ENCODE measurements around the gene RBMS2.
"Not testable (repeated sequence)": the region's sequence is repeated elsewhere in the genome, so short reads cannot be mapped to it uniquely, and the experiment has no call there.

The RBMS2 gene

DNA sequence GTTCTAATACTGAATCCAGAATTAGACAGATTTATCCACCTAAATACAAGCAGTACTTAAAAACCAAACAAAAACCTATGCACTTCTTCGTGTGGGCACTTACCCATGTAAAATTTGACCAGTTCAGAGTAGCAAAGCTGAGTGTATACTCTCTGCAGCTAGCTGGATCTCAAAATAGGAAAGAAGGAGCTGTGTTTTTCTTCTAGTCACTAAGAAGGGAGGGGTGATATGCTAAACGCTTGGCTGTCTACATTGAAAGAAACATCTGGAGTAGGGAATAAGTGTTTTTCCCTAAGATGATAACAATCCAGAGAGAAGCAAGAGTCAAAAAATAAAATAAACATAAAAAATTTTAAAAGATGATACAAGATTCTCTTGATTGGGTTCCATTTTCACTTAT lies 20.0 kb downstream of the RBMS2 start:
- no peaks in the 10 kb centered on the region for H3K9me3 Mint-ChIP-seq
- ATAC-seq: no peak
- no peaks in the 10 kb centered on the region for H3K27me3 Mint-ChIP-seq
- peaks cover 6% of the 10 kb centered on the region for H3K4me1 Mint-ChIP-seq
- no peak overlapping the region for H3K4me3 Mint-ChIP-seq
- DNase-seq: no peak
- H3K27ac Mint-ChIP-seq: no peak overlapping the region

DNA sequence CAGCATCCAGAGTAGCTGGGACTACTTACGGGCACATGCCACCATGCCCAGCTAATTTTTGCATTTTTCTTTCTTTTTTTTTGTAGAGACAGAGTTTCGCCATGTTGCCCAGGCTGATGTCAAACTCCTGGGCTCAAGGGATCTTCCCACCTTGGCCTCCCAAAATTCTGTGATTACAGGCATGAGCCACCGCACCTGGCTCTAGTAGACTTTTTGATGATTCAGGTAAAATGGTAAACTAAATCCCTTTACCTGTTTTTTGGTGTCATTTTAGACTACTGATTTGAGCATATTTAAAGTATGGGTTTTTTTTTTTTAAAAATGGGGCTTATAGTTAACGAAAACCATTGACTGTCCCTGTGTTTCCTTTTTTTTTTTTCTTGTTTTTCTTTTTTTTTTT lies 20.5 kb downstream of the RBMS2 start:
- no peak for DNase-seq
- Mint-ChIP-seq H3K27ac (no peak overlapping the region), H3K4me1 (peaks cover 3% of the 10 kb centered on the region), H3K27me3 (no peaks in the 10 kb centered on the region), H3K4me3 (no peak overlapping the region), H3K9me3 (no peaks in the 10 kb centered on the region)
- ATAC-seq: no peak

DNA sequence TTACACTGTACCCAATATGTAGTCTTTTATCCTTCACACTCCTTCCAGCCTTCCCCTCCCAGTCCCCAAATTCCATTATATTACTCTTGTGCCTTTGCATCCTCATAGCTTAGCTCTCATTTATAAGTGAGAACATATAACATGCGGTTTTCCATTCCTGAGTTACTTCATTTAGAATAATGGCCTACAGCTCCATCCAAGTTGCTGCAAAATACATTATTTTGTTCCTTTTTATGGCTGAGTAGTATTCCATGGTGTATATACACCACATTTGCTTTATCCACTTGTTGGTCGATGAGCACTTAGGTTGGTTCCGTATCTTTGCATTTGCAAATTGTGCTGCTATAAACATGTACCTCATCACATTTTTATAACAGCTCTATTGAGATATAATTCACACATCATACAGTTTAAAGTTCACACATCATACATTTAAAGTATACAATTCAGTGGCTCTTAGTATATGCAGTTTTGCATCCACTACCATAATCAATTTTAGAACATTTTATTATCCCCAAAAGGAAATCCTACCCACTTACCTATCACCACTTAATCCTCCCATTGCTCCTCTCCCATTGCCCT lies 23.5 kb downstream of the RBMS2 start:
- DNase-seq (no peak), ATAC-seq (no peak)
- H3K4me3 Mint-ChIP-seq: no peak overlapping the region
- no peaks in the 10 kb centered on the region for H3K4me1 Mint-ChIP-seq
- H3K27ac Mint-ChIP-seq: no peak overlapping the region
- no peaks in the 10 kb centered on the region for H3K27me3 Mint-ChIP-seq
- H3K9me3 Mint-ChIP-seq: no peaks in the 10 kb centered on the region

DNA sequence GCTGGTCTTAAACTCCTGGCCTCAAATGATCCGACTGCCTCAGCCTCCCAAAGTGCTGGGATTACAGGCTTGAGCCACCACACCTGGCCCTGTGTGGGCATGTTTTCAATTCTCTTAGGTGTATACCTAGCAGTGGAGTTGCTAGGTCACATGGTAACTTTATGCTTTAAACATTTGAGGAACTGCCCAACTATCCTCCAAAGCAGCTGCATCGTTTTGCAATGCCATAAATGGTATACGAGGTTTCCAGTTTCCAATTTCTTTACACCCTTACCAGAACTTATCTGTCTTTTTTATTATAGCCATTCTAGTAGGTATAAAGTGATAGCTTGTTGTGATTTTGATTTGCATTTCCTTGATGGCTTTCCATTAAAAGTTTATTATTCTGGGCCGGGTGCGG lies 25.1 kb downstream of the RBMS2 start:
- ATAC-seq (no peak), DNase-seq (no peak)
- Mint-ChIP-seq H3K9me3 (no peaks in the 10 kb centered on the region), H3K27me3 (no peaks in the 10 kb centered on the region), H3K4me3 (no peak overlapping the region), H3K27ac (no peak overlapping the region), H3K4me1 (no peaks in the 10 kb centered on the region)

DNA sequence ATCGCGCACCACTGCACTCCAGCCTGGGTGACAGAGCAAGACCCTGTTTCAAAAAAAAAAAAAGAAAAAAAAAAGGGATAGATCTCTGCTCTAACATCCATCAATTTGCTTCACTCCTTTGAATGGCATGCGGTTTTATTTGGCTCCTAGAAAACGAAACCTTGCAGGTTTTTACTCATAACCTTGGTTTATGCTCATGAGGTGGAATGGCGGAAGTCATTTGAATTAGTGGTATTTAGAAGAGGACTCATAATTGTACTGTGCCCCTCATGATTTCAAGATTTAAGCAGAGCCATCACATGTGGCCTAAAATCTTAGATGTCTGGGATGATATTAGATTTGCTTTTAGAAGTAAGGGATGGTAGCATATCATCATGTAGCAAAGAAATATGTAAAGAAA lies 29.4 kb downstream of the RBMS2 start:
- Mint-ChIP-seq H3K4me1 (no peaks in the 10 kb centered on the region), H3K9me3 (no peaks in the 10 kb centered on the region), H3K27ac (no peak overlapping the region), H3K27me3 (no peaks in the 10 kb centered on the region), H3K4me3 (no peak overlapping the region)
- DNase-seq: no peak
- ATAC-seq: no peak

DNA sequence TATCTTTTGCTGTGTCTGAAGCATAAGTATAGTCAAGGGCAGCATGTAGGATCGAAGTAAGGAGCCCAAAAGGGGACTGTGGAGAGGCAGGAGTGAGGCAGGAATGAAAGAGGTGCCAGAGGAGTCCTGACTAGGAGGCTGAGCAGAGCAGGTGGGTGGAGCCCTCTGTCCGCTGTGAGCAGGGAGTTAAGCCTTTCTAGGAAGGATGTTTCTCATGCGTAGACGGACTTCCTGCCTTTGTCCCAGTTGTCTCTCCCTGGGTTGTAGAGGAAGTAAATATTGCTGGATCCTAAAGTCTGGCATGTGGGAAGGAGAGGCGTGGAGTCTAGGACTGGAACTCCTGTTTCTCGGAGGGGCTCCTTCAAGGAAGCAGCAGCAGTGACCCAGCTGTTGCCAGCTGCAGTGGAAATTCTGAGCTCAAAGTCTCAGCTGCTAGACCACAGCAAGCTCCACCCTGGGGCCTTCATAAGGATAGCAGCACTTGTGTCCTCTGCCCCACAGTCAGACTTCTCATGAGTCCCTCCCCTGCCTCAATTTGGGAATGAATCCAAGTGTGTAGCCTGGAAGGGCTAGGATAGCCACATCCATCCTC lies 44.0 kb downstream of the RBMS2 start:
- Mint-ChIP-seq H3K27me3 (no peaks in the 10 kb centered on the region), H3K9me3 (no peaks in the 10 kb centered on the region), H3K27ac (peak overlapping the region in 1 of 2 donors; percentile 83), H3K4me3 (peak overlapping the region; percentile 67 to 72), H3K4me1 (peaks cover 32% of the 10 kb centered on the region)
- peak; percentile 81 for ATAC-seq
- peak; percentile 19 to 36 for DNase-seq

DNA sequence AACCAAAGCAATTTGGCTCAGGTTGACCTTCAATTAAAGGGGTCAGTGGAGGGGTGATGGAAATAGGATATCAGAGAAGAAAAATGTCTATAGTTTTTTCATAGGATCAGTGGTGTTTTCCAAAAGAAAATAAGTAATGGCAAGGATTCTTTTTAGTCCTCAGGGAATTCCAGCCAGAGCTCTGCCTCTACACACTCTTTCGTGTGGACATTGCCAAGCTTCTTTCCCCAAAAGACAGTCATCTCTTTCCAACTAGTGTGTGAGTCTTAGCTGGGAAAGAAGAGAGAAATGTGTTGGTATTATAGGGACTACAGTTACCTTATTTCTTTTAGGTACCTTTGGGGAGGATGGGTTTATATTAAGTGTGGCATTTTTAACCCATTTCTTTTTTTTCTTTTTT lies 46.5 kb downstream of the RBMS2 start:
- ATAC-seq (no peak), DNase-seq (no peak)
- H3K4me1 Mint-ChIP-seq: peaks cover 40% of the 10 kb centered on the region
- no peaks in the 10 kb centered on the region for H3K9me3 Mint-ChIP-seq
- no peak overlapping the region for H3K27ac Mint-ChIP-seq
- H3K27me3 Mint-ChIP-seq: no peaks in the 10 kb centered on the region
- no peak overlapping the region for H3K4me3 Mint-ChIP-seq

DNA sequence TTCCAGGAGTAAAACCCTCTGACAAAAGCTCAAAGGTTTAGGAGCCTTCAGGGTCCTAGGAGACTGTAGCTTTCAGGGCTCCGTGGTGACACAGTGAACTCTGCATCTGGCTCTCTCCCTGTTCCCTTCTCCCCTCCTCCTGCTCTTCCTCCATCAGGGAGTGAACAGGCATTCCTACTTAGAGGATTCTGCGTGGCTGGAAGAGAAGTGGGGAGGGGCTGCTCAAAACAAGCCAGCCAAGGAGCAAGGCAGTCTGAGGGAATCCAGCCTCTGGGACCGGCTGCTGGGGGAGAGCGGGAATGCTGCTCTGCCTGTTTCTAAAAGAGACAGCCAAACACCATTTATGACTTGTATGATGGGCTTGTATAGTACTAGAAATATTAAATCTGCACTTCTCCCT lies 49.5 kb downstream of the RBMS2 start:
- Mint-ChIP-seq H3K27ac (no peak overlapping the region), H3K4me3 (no peak overlapping the region), H3K4me1 (peaks cover 29% of the 10 kb centered on the region), H3K27me3 (no peaks in the 10 kb centered on the region), H3K9me3 (no peaks in the 10 kb centered on the region)
- DNase-seq (no peak), ATAC-seq (no peak)

DNA sequence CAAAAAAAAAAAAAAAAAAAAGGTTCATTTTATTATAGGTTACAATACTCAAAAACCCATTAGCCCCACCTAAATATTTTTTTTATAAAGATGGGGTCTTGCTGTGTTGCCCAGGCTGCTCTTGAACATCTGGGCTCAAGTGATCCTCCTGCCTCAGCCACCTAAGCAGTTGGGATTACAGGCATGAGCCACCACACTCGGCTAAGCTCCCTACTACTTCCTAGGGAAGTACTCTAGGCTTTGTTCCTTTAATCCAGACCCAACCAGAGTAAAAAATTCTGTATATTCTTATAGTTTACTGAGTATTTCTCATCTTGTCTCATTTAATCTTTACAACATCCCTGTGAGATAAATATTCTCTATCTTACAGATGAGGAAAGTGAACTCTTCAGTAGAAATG lies 50.7 kb downstream of the RBMS2 start:
- H3K4me1 Mint-ChIP-seq: peaks cover 25% of the 10 kb centered on the region

DNA sequence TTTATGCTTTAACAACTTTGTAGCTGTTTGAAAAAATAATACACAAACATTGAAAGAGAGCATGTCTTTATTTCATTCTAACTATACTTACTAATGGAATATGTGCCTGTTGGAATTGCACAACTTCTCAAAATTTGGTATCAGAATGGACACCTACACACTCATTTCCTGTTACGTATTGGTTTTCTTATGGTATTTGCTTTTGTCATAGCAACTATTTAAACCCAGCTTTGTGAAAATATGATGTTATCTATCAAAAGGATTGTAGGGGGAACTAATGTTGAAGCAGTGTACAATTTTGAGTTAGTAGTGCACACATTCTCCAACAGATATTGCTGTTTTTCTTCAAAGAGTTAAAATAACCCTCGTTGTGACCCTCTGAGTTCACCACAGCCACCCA lies 52.6 kb downstream of the RBMS2 start:
- H3K4me3 Mint-ChIP-seq: no peak overlapping the region
- ATAC-seq: no peak
- no peaks in the 10 kb centered on the region for H3K9me3 Mint-ChIP-seq
- no peak for DNase-seq
- H3K27ac Mint-ChIP-seq: no peak overlapping the region
- no peaks in the 10 kb centered on the region for H3K27me3 Mint-ChIP-seq
- H3K4me1 Mint-ChIP-seq: peaks cover 22% of the 10 kb centered on the region

More for the DNA sequence above, 50.7 kb downstream of the RBMS2 start:
- ATAC-seq: no peak
- Mint-ChIP-seq H3K27me3 (no peaks in the 10 kb centered on the region), H3K9me3 (no peaks in the 10 kb centered on the region), H3K4me3 (no peak overlapping the region), H3K27ac (no peak overlapping the region)
- DNase-seq: no peak

DNA sequence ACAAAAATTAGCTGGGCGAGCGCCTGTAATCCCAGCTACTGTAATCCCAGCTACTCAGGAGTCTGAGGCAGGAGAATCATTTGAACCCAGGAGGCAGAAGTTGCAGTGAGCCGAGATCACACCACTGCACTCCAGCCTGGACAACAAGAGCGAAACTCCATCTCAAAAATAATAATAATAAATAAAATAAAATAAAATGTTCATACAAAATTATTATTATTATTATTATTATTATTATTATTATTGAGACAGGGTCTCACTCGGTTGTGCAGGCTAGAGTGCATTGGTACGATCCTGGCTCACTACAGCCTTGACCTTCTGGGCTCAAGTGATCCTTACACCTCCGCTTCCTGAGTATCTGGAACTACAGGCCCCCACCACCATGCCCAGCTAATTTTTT lies 55.6 kb downstream of the RBMS2 start:
- not testable (repeated sequence) for ATAC-seq

DNA sequence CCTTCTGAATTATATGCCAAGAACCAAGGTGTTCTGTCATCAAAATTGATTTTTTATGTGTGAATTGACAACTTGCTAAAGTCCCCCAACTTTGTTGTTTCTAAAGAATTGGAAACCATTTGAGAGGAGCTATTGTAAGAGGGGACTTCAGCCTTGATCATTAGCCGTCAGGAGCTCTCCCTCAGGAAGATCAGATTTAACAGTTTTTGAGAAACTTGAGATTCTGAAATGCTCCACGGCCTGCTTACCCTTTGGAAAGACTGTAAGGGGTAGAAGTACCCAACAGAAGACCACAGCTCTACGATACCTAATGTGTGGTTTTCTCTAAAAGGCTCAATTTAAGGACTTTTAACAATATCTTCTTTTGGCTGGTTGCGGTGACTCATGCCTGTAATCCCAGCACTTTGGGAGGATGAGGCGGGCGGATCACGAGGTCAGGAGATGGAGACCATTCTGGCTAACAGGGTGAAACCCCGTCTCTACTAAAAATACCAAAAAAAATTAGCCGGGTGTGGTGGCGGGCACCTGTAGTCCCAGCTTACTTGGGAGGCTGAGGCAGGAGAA lies 57.4 kb downstream of the RBMS2 start:
- no peaks in the 10 kb centered on the region for H3K27me3 Mint-ChIP-seq
- ATAC-seq: no peak
- H3K4me3 Mint-ChIP-seq: no peak overlapping the region
- no peaks in the 10 kb centered on the region for H3K9me3 Mint-ChIP-seq
- no peak for DNase-seq
- peaks cover 27% of the 10 kb centered on the region for H3K4me1 Mint-ChIP-seq
- no peak overlapping the region for H3K27ac Mint-ChIP-seq

More for the DNA sequence above, 55.6 kb downstream of the RBMS2 start:
- not testable (repeated sequence) for H3K27ac Mint-ChIP-seq, H3K4me3 Mint-ChIP-seq, H3K9me3 Mint-ChIP-seq, DNase-seq, H3K27me3 Mint-ChIP-seq
- peaks cover 15% of the 10 kb centered on the region for H3K4me1 Mint-ChIP-seq

DNA sequence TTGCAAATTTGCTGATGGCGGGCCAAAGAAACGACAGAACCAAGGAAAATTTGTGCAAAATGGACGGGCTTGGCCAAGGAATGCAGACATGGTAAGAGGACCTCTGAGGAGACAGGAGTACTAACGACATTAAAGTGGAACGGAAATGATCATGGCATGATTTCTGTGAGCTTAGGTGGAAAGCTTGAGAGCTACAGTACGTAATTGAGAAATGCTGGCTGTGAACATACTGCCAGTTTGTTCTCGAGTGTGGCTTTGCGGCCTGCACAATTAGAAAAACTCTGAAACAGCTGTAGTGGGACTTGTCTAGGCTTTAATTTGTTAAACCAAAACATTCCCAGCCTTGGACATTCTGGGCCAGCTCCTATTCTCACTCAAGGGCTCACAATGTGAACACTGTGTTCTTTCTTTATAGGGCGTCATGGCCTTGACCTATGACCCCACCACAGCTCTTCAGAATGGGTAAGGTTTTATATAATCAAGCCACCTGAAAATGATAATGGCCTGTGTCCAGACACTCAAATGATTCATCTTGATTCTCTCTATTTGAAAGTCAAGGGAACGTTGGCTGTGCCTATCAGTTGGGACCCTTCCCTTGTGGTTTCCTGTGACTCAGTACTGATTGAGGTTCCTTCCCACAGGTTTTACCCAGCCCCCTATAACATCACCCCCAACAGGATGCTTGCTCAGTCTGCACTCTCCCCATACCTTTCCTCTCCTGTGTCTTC lies 60.0 kb downstream of the RBMS2 start:
- peak overlapping the region; percentile 41 to 62 for H3K4me3 Mint-ChIP-seq
- ATAC-seq (peak; percentile 99), DNase-seq (peak; percentile 44 to 66)
- peak overlapping the region in 1 of 2 donors; percentile 67 for H3K27ac Mint-ChIP-seq
- no peaks in the 10 kb centered on the region for H3K27me3 Mint-ChIP-seq
- H3K9me3 Mint-ChIP-seq: no peaks in the 10 kb centered on the region
- H3K4me1 Mint-ChIP-seq: peaks cover 27% of the 10 kb centered on the region

DNA sequence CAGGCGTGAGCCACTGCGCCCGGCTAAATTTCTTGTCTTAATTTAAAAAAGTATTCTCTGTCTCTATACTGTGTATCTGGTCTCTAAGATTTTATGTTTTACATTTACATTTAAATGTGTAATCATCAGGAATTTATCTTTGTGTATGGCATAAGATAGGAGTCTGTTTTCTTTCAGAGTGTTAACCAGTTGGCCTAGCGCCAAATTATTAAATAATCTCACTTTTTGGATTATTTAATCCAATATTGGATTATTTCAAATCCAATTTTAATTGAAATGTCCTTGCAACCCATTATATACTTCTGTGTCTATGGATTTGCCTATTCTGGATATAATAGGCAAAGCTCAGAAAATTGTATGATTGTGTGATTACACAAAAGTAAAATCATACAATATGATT lies 63.5 kb downstream of the RBMS2 start:
- Mint-ChIP-seq H3K27me3 (no peaks in the 10 kb centered on the region), H3K27ac (no peak overlapping the region), H3K4me1 (peaks cover 30% of the 10 kb centered on the region), H3K4me3 (no peak overlapping the region), H3K9me3 (no peaks in the 10 kb centered on the region)
- no peak for DNase-seq
- ATAC-seq: no peak

DNA sequence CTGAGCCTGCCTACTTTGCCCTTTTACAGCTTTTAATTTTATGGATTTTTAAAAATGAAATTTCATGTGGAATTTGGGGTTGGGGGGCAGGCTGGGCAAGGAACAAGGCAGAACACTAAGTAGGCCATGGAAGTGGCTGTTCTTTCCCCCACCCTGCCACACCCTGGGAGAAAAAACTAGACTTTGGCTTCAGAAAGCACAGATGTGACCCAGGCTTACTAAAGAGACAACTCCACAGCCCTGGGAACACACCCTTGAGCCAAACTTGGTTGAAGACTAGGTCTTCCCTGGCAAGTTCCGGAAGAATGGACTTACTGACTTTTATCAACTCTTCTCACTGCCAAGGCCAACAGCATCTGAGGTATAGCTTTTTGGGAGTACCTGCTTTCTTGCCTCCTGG lies 68.2 kb downstream of the RBMS2 start:
- Mint-ChIP-seq H3K4me1 (peaks cover 6% of the 10 kb centered on the region), H3K9me3 (no peaks in the 10 kb centered on the region), H3K27me3 (no peaks in the 10 kb centered on the region), H3K4me3 (no peak overlapping the region), H3K27ac (no peak overlapping the region)
- DNase-seq: no peak
- no peak for ATAC-seq

DNA sequence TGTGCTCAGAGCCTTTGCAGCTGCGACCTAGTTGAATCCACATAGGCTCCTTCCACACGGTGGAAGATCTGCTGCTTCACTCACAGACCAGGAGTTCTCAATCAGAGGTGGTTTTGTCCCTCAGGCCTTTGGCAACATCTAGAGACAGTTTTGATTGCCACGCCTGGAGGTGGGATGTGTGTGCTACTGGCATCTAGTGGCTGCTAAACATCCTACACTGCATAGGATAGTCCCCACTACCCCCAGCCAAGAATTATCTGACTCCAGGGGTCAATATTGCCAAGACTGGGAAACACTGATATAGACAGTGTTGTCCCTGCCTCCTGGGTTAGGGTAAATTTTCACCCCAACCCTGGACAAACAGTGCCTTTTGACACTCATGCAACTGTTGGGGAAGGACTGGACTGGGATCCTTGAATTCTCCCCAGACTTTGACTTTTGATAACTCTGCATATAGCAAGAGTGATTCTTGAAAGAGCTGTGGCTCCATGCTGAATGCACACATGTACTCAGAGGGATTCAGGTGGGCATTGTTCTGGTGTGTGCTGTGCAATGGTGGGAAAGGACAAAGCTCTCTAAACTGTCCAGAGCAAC lies 68.7 kb downstream of the RBMS2 start:
- DNase-seq (peak in 1 of 2 donors; percentile 20), ATAC-seq (peak; percentile 86)
- H3K4me1 Mint-ChIP-seq: peaks cover 6% of the 10 kb centered on the region
- H3K27ac Mint-ChIP-seq: peak overlapping the region in 1 of 2 donors; percentile 13
- no peaks in the 10 kb centered on the region for H3K9me3 Mint-ChIP-seq
- no peak overlapping the region for H3K4me3 Mint-ChIP-seq
- no peaks in the 10 kb centered on the region for H3K27me3 Mint-ChIP-seq
